Measurements from ENCODE around the gene DAAM2. TPM values are rescaled to one million over a fixed set of nuclear protein-coding genes. Genes with fewer than 3 reads are reported as not detected.

The DAAM2 gene
- polyA plus RNA-seq, 2 of the 4 experiments (the other 2 are of a cell fraction): not detected

GRCh38 chr6:39812496-39812852 lies 20.3 kb downstream of the DAAM2 start:
- ATAC-seq (no peak), FAIRE-seq (no peak), DNase-seq (ENCODE audit: low read depth in 1 of 2, low spot score in 1 of 2) (no peak)
- Histone ChIP-seq H3K4me3 (no peak overlapping the region), H3K9me3 (no peaks in the 10 kb centered on the region), H3K4me2 (no peak overlapping the region), H3K4me1 (no peaks in the 10 kb centered on the region), H3K27ac (no peak overlapping the region)
- POLR2A ChIA-PET: no interaction called here
- CTCF ChIA-PET: no interaction called here
- no peak for TF ChIP-seq GATA3 (IDR thresholded peaks at IDR 0.05; ENCODE audit: borderline replicate concordance)
- no peak for TF ChIP-seq CBX8 (IDR thresholded peaks at IDR 0.05)
- TF ChIP-seq ZNF302 (CRISPR knock-in tag; IDR thresholded peaks at IDR 0.05): no peak
- no peak for TF ChIP-seq FOXS1 (CRISPR knock-in tag; IDR thresholded peaks at IDR 0.05)
- no peak for TF ChIP-seq CEBPB (IDR thresholded peaks at IDR 0.05)
- TF ChIP-seq NPAS2 (CRISPR knock-in tag; IDR thresholded peaks at IDR 0.05; ENCODE audit: borderline replicate concordance): no peak
- TF ChIP-seq CBX2 (IDR thresholded peaks at IDR 0.05; ENCODE audit: borderline replicate concordance, low read depth): no peak
- TF ChIP-seq HEYL (CRISPR knock-in tag; IDR thresholded peaks at IDR 0.05): no peak
- TF ChIP-seq ESRRA (IDR thresholded peaks at IDR 0.05; ENCODE audit: borderline replicate concordance, low read length): no peak
- TF ChIP-seq ZSCAN20 (CRISPR knock-in tag; IDR thresholded peaks at IDR 0.05): no peak
- WGBS (ENCODE audit: missing lambda C conversion rate): 0% methylated on average over 2 of the region's 2 CpGs

- Histone ChIP-seq H3K9me3 (no peaks in the 10 kb centered on the region), H3K27ac (no peak overlapping the region), H3K4me1 (no peaks in the 10 kb centered on the region), H3K4me3 (no peak overlapping the region), H3K4me2 (no peak overlapping the region)
- DNase-seq (ENCODE audit: low read depth in 1 of 2, low spot score in 1 of 2) (no peak), ATAC-seq (no peak), FAIRE-seq (no peak)
- ChIA-PET POLR2A (no interaction called here), CTCF (no interaction called here)
- TF ChIP-seq ZFP36 (IDR thresholded peaks at IDR 0.05; ENCODE audit: borderline replicate concordance, partially characterized antibody): no peak
- no peak for TF ChIP-seq JUNB (IDR thresholded peaks at IDR 0.05)
- TF ChIP-seq NR3C1 (IDR thresholded peaks at IDR 0.05): no peak
- WGBS (ENCODE audit: missing lambda C conversion rate): 19% methylated on average over 9 of the region's 9 CpGs
These were observed 20.8 kb downstream of the DAAM2 start for GRCh38 chr6:39812853-39813533.

- ATAC-seq: no peak
- H3K4me2 ChIP-seq: no peak overlapping the region
- no peak overlapping the region for H3K27ac ChIP-seq
- H3K4me3 ChIP-seq: no peak overlapping the region
- no peak for TF ChIP-seq HMGXB4 (CRISPR knock-in tag; IDR thresholded peaks at IDR 0.05; ENCODE audit: borderline replicate concordance)
- no peak for TF ChIP-seq KDM5A (IDR thresholded peaks at IDR 0.05)
- no peak for TF ChIP-seq EP300 (IDR thresholded peaks at IDR 0.05)
- TF ChIP-seq REST (IDR thresholded peaks at IDR 0.05): no peak
- TF ChIP-seq ATOH8 (CRISPR knock-in tag; IDR thresholded peaks at IDR 0.05; ENCODE audit: low read depth): no peak
- no peak for TF ChIP-seq HOXB13 (CRISPR knock-in tag; IDR thresholded peaks at IDR 0.05; ENCODE audit: low read depth)
- no peak for TF ChIP-seq TP53 (CRISPR knock-in tag; IDR thresholded peaks at IDR 0.05)
- no peak for TF ChIP-seq USF2 (IDR thresholded peaks at IDR 0.05)
- no peaks in the 10 kb centered on the region for H3K9me3 ChIP-seq
- no peaks in the 10 kb centered on the region for H3K4me1 ChIP-seq
- POLR2A ChIA-PET: no interaction called here
- WGBS (ENCODE audit: missing lambda C conversion rate): 38% methylated on average over 4 of the region's 4 CpGs
- CTCF ChIA-PET: no interaction called here
- DNase-seq (ENCODE audit: low read depth in 1 of 2, low spot score in 1 of 2): no peak
- FAIRE-seq: no peak
These were observed 22.1 kb downstream of the DAAM2 start for GRCh38 chr6:39814236-39814635.
